SK-N-MC (cell line): Measurements from ENCODE around the gene CXCR2.

Experiments
- EZH2 ChIP-seq: fragments of 200-600 bp; sonication (generic); IDR thresholded peaks from one replicate; pipeline ENCODE4 v1.6.1; 2017; ENCODE audit warnings: antibody characterized with exemption
- POLR2AphosphoS5 ChIP-seq: IDR thresholded peaks from 2 replicates; pipeline ENCODE4 v1.6.1; 2012; ENCODE audit warnings: mild to moderate bottlenecking, low read depth, low read length, borderline replicate concordance

DNA sequence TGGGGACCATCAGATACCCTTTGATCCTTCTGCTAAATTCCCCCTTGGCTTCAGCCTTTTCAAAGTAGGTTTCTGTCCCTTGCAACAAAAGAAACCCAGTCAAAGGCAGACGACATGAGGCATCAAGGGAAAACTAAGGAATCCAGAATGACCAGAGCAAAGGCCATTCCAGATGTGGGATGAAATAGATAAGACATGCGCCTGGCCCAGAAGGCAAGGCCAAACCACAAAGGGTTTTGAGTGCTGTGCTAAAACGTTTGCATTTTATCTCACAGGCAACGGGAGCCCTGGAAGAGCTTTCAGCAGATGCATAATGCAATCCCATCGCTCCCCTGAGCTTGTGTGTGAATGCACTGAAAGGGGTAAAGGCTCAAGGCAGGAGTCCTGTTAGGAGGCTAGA is 23.3 kb downstream of the CXCR2 start:
- TF ChIP-seq EZH2 (no peak), POLR2AphosphoS5 (no peak)
